Islet precursor cell (in vitro differentiated cells): ENCODE results near the gene FAT4.

Experiments used
- DNase-seq: peaks from one replicate; pipeline ENCODE4 v3.0.0-alpha.2; 2018

FAT4 gene

GRCh38 chr4:125319311-125319710 is 4.6 kb downstream of the FAT4 start:
- no peak for DNase-seq

- no peak for DNase-seq
These were observed 7.1 kb downstream of the FAT4 start for GRCh38 chr4:125321709-125322365.

- no peak for DNase-seq
These were observed 7.6 kb downstream of the FAT4 start for GRCh38 chr4:125322366-125322730.

GRCh38 chr4:125323654-125324053 is 8.9 kb downstream of the FAT4 start:
- no peak for DNase-seq

- no peak for DNase-seq
These were observed 11.0 kb downstream of the FAT4 start for GRCh38 chr4:125325733-125326132.

GRCh38 chr4:125331116-125331515 is 16.4 kb downstream of the FAT4 start:
- DNase-seq = no peak

- DNase-seq = no peak
These were observed 20.2 kb downstream of the FAT4 start for GRCh38 chr4:125334926-125335325.

GRCh38 chr4:125338814-125339213 is 24.1 kb downstream of the FAT4 start:
- DNase-seq = no peak

GRCh38 chr4:125344198-125344597 is 29.4 kb downstream of the FAT4 start:
- no peak for DNase-seq

GRCh38 chr4:125346616-125347015 is 31.9 kb downstream of the FAT4 start:
- no peak for DNase-seq

GRCh38 chr4:125350470-125351135 is 35.8 kb downstream of the FAT4 start:
- no peak for DNase-seq

- DNase-seq = no peak
These were observed 37.8 kb downstream of the FAT4 start for GRCh38 chr4:125352521-125352920.

- no peak for DNase-seq
These were observed 38.4 kb downstream of the FAT4 start for GRCh38 chr4:125353131-125353530.

GRCh38 chr4:125355791-125356190 is 41.0 kb downstream of the FAT4 start:
- DNase-seq = no peak

GRCh38 chr4:125357675-125358074 is 42.9 kb downstream of the FAT4 start:
- peak; percentile 56 for DNase-seq

- no peak for DNase-seq
These were observed 43.7 kb downstream of the FAT4 start for GRCh38 chr4:125358453-125358852.

- no peak for DNase-seq
These were observed 44.6 kb downstream of the FAT4 start for GRCh38 chr4:125359363-125359762.

- no peak for DNase-seq
These were observed 45.3 kb downstream of the FAT4 start for GRCh38 chr4:125359960-125360634.

- DNase-seq = no peak
These were observed 46.0 kb downstream of the FAT4 start for GRCh38 chr4:125360727-125361126.
